NCI-H1930 (cell line): ENCODE results near the gene FRMD1.

Experiments
- DNase-seq, 2 experiments: peaks; one replicate each; lab custom pipeline; 2025; lab: John Stamatoyannopoulos, UW

The FRMD1 gene

GRCh38 chr6:168042426-168043192, 36.4 kb downstream of the FRMD1 start:
- no peak for DNase-seq

GRCh38 chr6:168041928-168042327, 37.1 kb downstream of the FRMD1 start:
- DNase-seq: no peak

GRCh38 chr6:168040856-168041496, 38.0 kb downstream of the FRMD1 start:
- no peak for DNase-seq

- no peak for DNase-seq
Observed at GRCh38 chr6:168039849-168040248, 39.2 kb downstream of the FRMD1 start.

GRCh38 chr6:168039301-168039700, 39.7 kb downstream of the FRMD1 start:
- no peak for DNase-seq

- no peak for DNase-seq
Observed at GRCh38 chr6:168038576-168039140, 40.4 kb downstream of the FRMD1 start.

GRCh38 chr6:168037856-168038255, 41.2 kb downstream of the FRMD1 start:
- DNase-seq: no peak

- no peak for DNase-seq
Observed at GRCh38 chr6:168037242-168037641, 41.8 kb downstream of the FRMD1 start.

GRCh38 chr6:168035661-168036545, 43.1 kb downstream of the FRMD1 start:
- DNase-seq: no peak

GRCh38 chr6:168035098-168035660, 43.8 kb downstream of the FRMD1 start:
- peak in 1 of 2 experiments; percentile 16 for DNase-seq

GRCh38 chr6:168034537-168034936, 44.5 kb downstream of the FRMD1 start:
- no peak for DNase-seq

- DNase-seq: no peak
Observed at GRCh38 chr6:168033791-168034190, 45.2 kb downstream of the FRMD1 start.

GRCh38 chr6:168032005-168032760, 46.8 kb downstream of the FRMD1 start:
- DNase-seq: no peak

GRCh38 chr6:168031411-168031971, 47.5 kb downstream of the FRMD1 start:
- no peak for DNase-seq

- DNase-seq: no peak
Observed at GRCh38 chr6:168030908-168031307, 48.1 kb downstream of the FRMD1 start.

- DNase-seq: no peak
Observed at GRCh38 chr6:168030218-168030746, 48.7 kb downstream of the FRMD1 start.

- no peak for DNase-seq
Observed at GRCh38 chr6:168029459-168030217, 49.4 kb downstream of the FRMD1 start.

GRCh38 chr6:168028181-168028580, 50.8 kb downstream of the FRMD1 start:
- no peak for DNase-seq

GRCh38 chr6:168027521-168027920, 51.5 kb downstream of the FRMD1 start:
- no peak for DNase-seq

- DNase-seq: no peak
Observed at GRCh38 chr6:168026925-168027324, 52.1 kb downstream of the FRMD1 start.
